ENCODE results near the gene UFL1. TPM values are rescaled to one million over a fixed set of nuclear protein-coding genes. Genes with fewer than 3 reads are reported as not detected.
A peak's percentile ranks its signal among the peaks of the same experiment; 100 is the strongest.

Gene UFL1
- polyA plus RNA-seq, 1 donor (not counting 4 experiments of a cell fraction or from before 2014, with no cell fraction given), result 13.1 TPM

DNA sequence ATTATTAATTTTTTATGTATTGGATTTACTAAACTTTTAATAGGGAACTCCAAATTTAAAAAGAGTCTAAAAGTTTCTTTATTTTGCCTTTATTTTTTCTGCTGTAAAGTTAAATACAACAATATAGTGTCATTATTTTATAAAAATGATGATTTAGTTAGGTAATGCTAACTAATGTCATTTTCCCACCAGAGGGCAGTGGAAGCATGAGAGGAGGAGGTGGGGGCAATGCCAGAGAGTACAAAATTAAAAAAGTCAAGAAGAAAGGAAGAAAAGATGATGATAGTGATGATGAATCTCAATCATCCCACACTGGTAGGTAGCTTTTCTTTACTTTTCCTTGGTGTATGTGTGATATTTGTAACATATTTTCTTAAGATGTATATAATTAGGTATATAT, 21.1 kb downstream of the UFL1 start:
- Histone ChIP-seq H3K36me3 (ENCODE audit: control insufficient read depth in 2 of 2, extremely low read depth in 1 of 2, insufficient read depth in 2 of 2, low read length in 2 of 2) (peaks cover 2 to 7% of the 10 kb centered on the region in 2 experiments), H2AFZ (ENCODE audit: control insufficient read depth, low read length) (no peak overlapping the region), H3K4me2 (ENCODE audit: control insufficient read depth, extremely low read depth, insufficient read depth, low read depth, low read length) (no peak overlapping the region), H3K9me1 (ENCODE audit: control insufficient read depth, extremely low read depth, insufficient read depth, low read length) (no peaks in the 10 kb centered on the region), H3K9ac (ENCODE audit: control insufficient read depth, extremely low read depth, insufficient read depth, low read length) (no peak overlapping the region), H3K27ac (ENCODE audit: control insufficient read depth, insufficient read depth, low read length) (no peak overlapping the region), H4K20me1 (ENCODE audit: control insufficient read depth, extremely low read depth, insufficient read depth, low read length) (no peaks in the 10 kb centered on the region), H3K9me3 (ENCODE audit: control insufficient read depth, low read depth, low read length) (no peaks in the 10 kb centered on the region), H3K4me3 (ENCODE audit: control insufficient read depth in 2 of 3, extremely low read depth in 1 of 3, insufficient read depth in 2 of 3, low read depth in 1 of 3, low read length in 3 of 3) (no peak overlapping the region), H3K79me2 (ENCODE audit: control insufficient read depth, insufficient read depth, low read length) (no peaks in the 10 kb centered on the region), H3K27me3 (ENCODE audit: control insufficient read depth, extremely low read depth, insufficient read depth, low read length) (no peaks in the 10 kb centered on the region), H3K4me1 (ENCODE audit: control insufficient read depth, extremely low read depth, insufficient read depth, low read length) (no peaks in the 10 kb centered on the region)
- DNase-seq (ENCODE audit: low read depth, low spot score) (no peak), FAIRE-seq (no peak)
- TF ChIP-seq CTCF (optimal IDR thresholded peaks at IDR 0.05 in 1 of 3, IDR thresholded peaks at IDR 0.05 in 1 of 3, conservative IDR thresholded peaks at IDR 0.05 in 1 of 3; ENCODE audit: extremely low read depth in 1 of 3, insufficient read depth in 2 of 3, low read length in 3 of 3) (peak in 1 of 3 experiments; percentile 10), EZH2 (IDR thresholded peaks at IDR 0.05; ENCODE audit: low read length) (no peak)
- dilution Hi-C loops (cut with MboI; ENCODE audit: extremely low pct_ligation_motif_present, low sequenced_read_pairs), result no loop called here

GRCh38 chr6:96545882-96546281, 24.3 kb downstream of the UFL1 start:
- dilution Hi-C loops (cut with MboI; ENCODE audit: extremely low pct_ligation_motif_present, low sequenced_read_pairs), result no loop called here
- no peak for DNase-seq (ENCODE audit: low read depth, low spot score)
- H3K36me3 ChIP-seq (ENCODE audit: control insufficient read depth in 2 of 2, extremely low read depth in 1 of 2, insufficient read depth in 2 of 2, low read length in 2 of 2), result peaks cover 2 to 8% of the 10 kb centered on the region in 2 experiments

More at GRCh38 chr6:96545882-96546281, 24.3 kb downstream of the UFL1 start:
- H3K4me3 ChIP-seq (ENCODE audit: control insufficient read depth in 2 of 3, extremely low read depth in 1 of 3, insufficient read depth in 2 of 3, low read depth in 1 of 3, low read length in 3 of 3), result no peak overlapping the region
- no peaks in the 10 kb centered on the region for H3K9me3 ChIP-seq (ENCODE audit: control insufficient read depth, low read depth, low read length)
- no peak overlapping the region for H3K27ac ChIP-seq (ENCODE audit: control insufficient read depth, insufficient read depth, low read length)
- no peak overlapping the region for H3K4me2 ChIP-seq (ENCODE audit: control insufficient read depth, extremely low read depth, insufficient read depth, low read depth, low read length)
- FAIRE-seq, result no peak
- no peak overlapping the region for H2AFZ ChIP-seq (ENCODE audit: control insufficient read depth, low read length)
- no peaks in the 10 kb centered on the region for H3K79me2 ChIP-seq (ENCODE audit: control insufficient read depth, insufficient read depth, low read length)
- TF ChIP-seq EZH2 (IDR thresholded peaks at IDR 0.05; ENCODE audit: low read length), result no peak
- no peak for TF ChIP-seq CTCF (optimal IDR thresholded peaks at IDR 0.05 in 1 of 3, IDR thresholded peaks at IDR 0.05 in 1 of 3, conservative IDR thresholded peaks at IDR 0.05 in 1 of 3; ENCODE audit: extremely low read depth in 1 of 3, insufficient read depth in 2 of 3, low read length in 3 of 3)
- no peaks in the 10 kb centered on the region for H4K20me1 ChIP-seq (ENCODE audit: control insufficient read depth, extremely low read depth, insufficient read depth, low read length)
- no peaks in the 10 kb centered on the region for H3K9me1 ChIP-seq (ENCODE audit: control insufficient read depth, extremely low read depth, insufficient read depth, low read length)
- H3K4me1 ChIP-seq (ENCODE audit: control insufficient read depth, extremely low read depth, insufficient read depth, low read length), result no peaks in the 10 kb centered on the region
- H3K27me3 ChIP-seq (ENCODE audit: control insufficient read depth, extremely low read depth, insufficient read depth, low read length), result no peaks in the 10 kb centered on the region
- H3K9ac ChIP-seq (ENCODE audit: control insufficient read depth, extremely low read depth, insufficient read depth, low read length), result no peak overlapping the region
